Progenitor cell of endocrine pancreas (in vitro differentiated cells): ENCODE results near the gene ABCG2. TPM values are rescaled to one million over a fixed set of nuclear protein-coding genes. Genes with fewer than 3 reads are reported as not detected.

Source experiments
- DNase-seq: peaks from one replicate; pipeline ENCODE4 v3.0.0; 2021; ENCODE audit warnings: low spot score; ENCODE audit not compliant: unreplicated experiment
- H3K27ac Mint-ChIP-seq: 2 replicates; pipeline ENCODE4 v1.8.0; 2021; ENCODE audit warnings: mild to moderate bottlenecking, moderate library complexity, mixed read lengths
- H3K27me3 Mint-ChIP-seq: 2 replicates; pipeline ENCODE4 v1.8.0; 2021; ENCODE audit warnings: mixed read lengths
- H3K36me3 Mint-ChIP-seq: 2 replicates; pipeline ENCODE4 v1.8.0; 2022; ENCODE audit warnings: mixed read lengths; ENCODE audit not compliant: insufficient read depth
- H3K4me1 Mint-ChIP-seq: 2 replicates; pipeline ENCODE4 v1.8.0; 2021; ENCODE audit warnings: low read depth, mixed read lengths
- H3K4me3 Mint-ChIP-seq: 2 replicates; pipeline ENCODE4 v1.8.0; 2021; ENCODE audit warnings: low read depth, mild to moderate bottlenecking, moderate library complexity, mixed read lengths
- H3K9me3 Mint-ChIP-seq: 2 replicates; pipeline ENCODE4 v1.8.0; 2021; ENCODE audit warnings: low read depth, mixed read lengths
- CTCF ChIP-seq: fragments of 200-600 bp; sonication (generic); IDR thresholded peaks from one replicate; pipeline ENCODE4 v1.5.0; 2021; ENCODE audit warnings: antibody characterized with exemption, mild to moderate bottlenecking; ENCODE audit not compliant: unreplicated experiment
- total RNA-seq: library from RNA; stranded (reverse); gene quantifications from 2 replicates; pipeline ENCODE4 v1.2.1, GENCODE V29; 2021

The ABCG2 gene
- total RNA-seq, 1 donor from 2014 or later, result 2.3 TPM

- H3K9me3 Mint-ChIP-seq, result no peaks in the 10 kb centered on the region
These were observed 31.6 kb upstream of the ABCG2 start for GRCh38 chr4:88189881-88190585.

GRCh38 chr4:88189418-88189738 is 30.9 kb upstream of the ABCG2 start:
- peaks cover 6% of the 10 kb centered on the region for H3K4me1 Mint-ChIP-seq
- DNase-seq, result no peak
- no peaks in the 10 kb centered on the region for H3K36me3 Mint-ChIP-seq
- H3K27me3 Mint-ChIP-seq, result no peaks in the 10 kb centered on the region
- no peak overlapping the region for H3K4me3 Mint-ChIP-seq
- H3K27ac Mint-ChIP-seq, result no peak overlapping the region
- TF ChIP-seq CTCF, result no peak
- H3K9me3 Mint-ChIP-seq, result peaks cover 3% of the 10 kb centered on the region

More at GRCh38 chr4:88189881-88190585, 31.6 kb upstream of the ABCG2 start:
- H3K4me3 Mint-ChIP-seq, result no peak overlapping the region
- DNase-seq, result no peak
- H3K27me3 Mint-ChIP-seq, result no peaks in the 10 kb centered on the region
- H3K36me3 Mint-ChIP-seq, result no peaks in the 10 kb centered on the region
- no peak overlapping the region for H3K27ac Mint-ChIP-seq
- peaks cover 6% of the 10 kb centered on the region for H3K4me1 Mint-ChIP-seq
- TF ChIP-seq CTCF, result no peak

- peaks cover 5% of the 10 kb centered on the region for H3K9me3 Mint-ChIP-seq
- TF ChIP-seq CTCF, result no peak
- DNase-seq, result no peak
- peaks cover 2% of the 10 kb centered on the region for H3K36me3 Mint-ChIP-seq
- no peak overlapping the region for H3K4me3 Mint-ChIP-seq
- peaks cover 6% of the 10 kb centered on the region for H3K4me1 Mint-ChIP-seq
- no peak overlapping the region for H3K27ac Mint-ChIP-seq
- H3K27me3 Mint-ChIP-seq, result no peaks in the 10 kb centered on the region
These were observed 30.4 kb upstream of the ABCG2 start for GRCh38 chr4:88188738-88189417.

GRCh38 chr4:88187766-88188165 is 29.3 kb upstream of the ABCG2 start:
- no peak overlapping the region for H3K27ac Mint-ChIP-seq
- peaks cover 2% of the 10 kb centered on the region for H3K36me3 Mint-ChIP-seq
- no peak for DNase-seq
- H3K9me3 Mint-ChIP-seq, result peaks cover 9% of the 10 kb centered on the region
- no peak overlapping the region for H3K4me3 Mint-ChIP-seq
- H3K27me3 Mint-ChIP-seq, result no peaks in the 10 kb centered on the region
- TF ChIP-seq CTCF, result no peak
- H3K4me1 Mint-ChIP-seq, result peaks cover 6% of the 10 kb centered on the region

- DNase-seq, result no peak
- H3K36me3 Mint-ChIP-seq, result peaks cover 2% of the 10 kb centered on the region
- no peak overlapping the region for H3K4me3 Mint-ChIP-seq
- peaks cover 6% of the 10 kb centered on the region for H3K4me1 Mint-ChIP-seq
- H3K27me3 Mint-ChIP-seq, result no peaks in the 10 kb centered on the region
- H3K9me3 Mint-ChIP-seq, result peaks cover 19% of the 10 kb centered on the region
- no peak overlapping the region for H3K27ac Mint-ChIP-seq
- TF ChIP-seq CTCF, result no peak
These were observed 27.5 kb upstream of the ABCG2 start for GRCh38 chr4:88185906-88186305.
